Measurements from ENCODE around the gene DBX1.
"Not testable (repeated sequence)": the region's sequence is repeated elsewhere in the genome, so short reads cannot be mapped to it uniquely, and the experiment has no call there.

Gene DBX1

GRCh38 chr11:20161230-20161918 lies 1.1 kb upstream of the DBX1 start:
- DNase-seq (ENCODE audit: low spot score): no peak

- DNase-seq (ENCODE audit: low spot score): no peak
These were observed 551 bp downstream of the DBX1 start for GRCh38 chr11:20159466-20160381.

- no peak for DNase-seq (ENCODE audit: low spot score)
These were observed 1.5 kb downstream of the DBX1 start for GRCh38 chr11:20158597-20159257.

GRCh38 chr11:20157728-20158127 lies 2.5 kb downstream of the DBX1 start:
- DNase-seq (ENCODE audit: low spot score): no peak

- DNase-seq (ENCODE audit: low spot score): peak; percentile 23
These were observed 3.2 kb downstream of the DBX1 start for GRCh38 chr11:20156876-20157613.

GRCh38 chr11:20156280-20156875 lies 3.9 kb downstream of the DBX1 start:
- peak; percentile 43 for DNase-seq (ENCODE audit: low spot score)

- no peak for DNase-seq (ENCODE audit: low spot score)
These were observed 4.5 kb downstream of the DBX1 start for GRCh38 chr11:20155683-20156279.

- no peak for DNase-seq (ENCODE audit: low spot score)
These were observed 5.9 kb downstream of the DBX1 start for GRCh38 chr11:20154381-20154780.

GRCh38 chr11:20138707-20139106 lies 21.6 kb downstream of the DBX1 start:
- no peak for DNase-seq (ENCODE audit: low spot score)

GRCh38 chr11:20137637-20138036 lies 22.6 kb downstream of the DBX1 start:
- no peak for DNase-seq (ENCODE audit: low spot score)

- DNase-seq (ENCODE audit: low spot score): no peak
These were observed 25.1 kb downstream of the DBX1 start for GRCh38 chr11:20134991-20135736.

- DNase-seq (ENCODE audit: low spot score): no peak
These were observed 27.6 kb downstream of the DBX1 start for GRCh38 chr11:20132667-20133039.

GRCh38 chr11:20131788-20132666 lies 28.2 kb downstream of the DBX1 start:
- peak; percentile 39 for DNase-seq (ENCODE audit: low spot score)

- no peak for DNase-seq (ENCODE audit: low spot score)
These were observed 30.6 kb downstream of the DBX1 start for GRCh38 chr11:20129665-20130064.

- not testable (repeated sequence) for DNase-seq (ENCODE audit: low spot score)
These were observed 31.8 kb downstream of the DBX1 start for GRCh38 chr11:20128528-20128825.

- peak; percentile 71 for DNase-seq (ENCODE audit: low spot score)
These were observed 32.4 kb downstream of the DBX1 start for GRCh38 chr11:20127671-20128527.

GRCh38 chr11:20126724-20127123 lies 33.6 kb downstream of the DBX1 start:
- DNase-seq (ENCODE audit: low spot score): no peak

GRCh38 chr11:20125927-20126326 lies 34.3 kb downstream of the DBX1 start:
- DNase-seq (ENCODE audit: low spot score): no peak

- DNase-seq (ENCODE audit: low spot score): no peak
These were observed 38.1 kb downstream of the DBX1 start for GRCh38 chr11:20122131-20122530.

Measured in CD4-positive, alpha-beta T cell treated with Interleukin-15 for 4 hours (primary cell).